ENCODE data around the gene ERVH48-1. TPM values are rescaled to one million over a fixed set of nuclear protein-coding genes. Genes with fewer than 3 reads are reported as not detected.
"Not testable (repeated sequence)": the region's sequence is repeated elsewhere in the genome, so short reads cannot be mapped to it uniquely, and the experiment has no call there.

ERVH48-1 gene
- 1 to 10 TPM in 1 of 4 donors, under 1 TPM in 3; 0.29 to 1.2 (median 0.50) TPM for polyA plus RNA-seq (ENCODE audit: insufficient read length in 4 of 4)

DNA sequence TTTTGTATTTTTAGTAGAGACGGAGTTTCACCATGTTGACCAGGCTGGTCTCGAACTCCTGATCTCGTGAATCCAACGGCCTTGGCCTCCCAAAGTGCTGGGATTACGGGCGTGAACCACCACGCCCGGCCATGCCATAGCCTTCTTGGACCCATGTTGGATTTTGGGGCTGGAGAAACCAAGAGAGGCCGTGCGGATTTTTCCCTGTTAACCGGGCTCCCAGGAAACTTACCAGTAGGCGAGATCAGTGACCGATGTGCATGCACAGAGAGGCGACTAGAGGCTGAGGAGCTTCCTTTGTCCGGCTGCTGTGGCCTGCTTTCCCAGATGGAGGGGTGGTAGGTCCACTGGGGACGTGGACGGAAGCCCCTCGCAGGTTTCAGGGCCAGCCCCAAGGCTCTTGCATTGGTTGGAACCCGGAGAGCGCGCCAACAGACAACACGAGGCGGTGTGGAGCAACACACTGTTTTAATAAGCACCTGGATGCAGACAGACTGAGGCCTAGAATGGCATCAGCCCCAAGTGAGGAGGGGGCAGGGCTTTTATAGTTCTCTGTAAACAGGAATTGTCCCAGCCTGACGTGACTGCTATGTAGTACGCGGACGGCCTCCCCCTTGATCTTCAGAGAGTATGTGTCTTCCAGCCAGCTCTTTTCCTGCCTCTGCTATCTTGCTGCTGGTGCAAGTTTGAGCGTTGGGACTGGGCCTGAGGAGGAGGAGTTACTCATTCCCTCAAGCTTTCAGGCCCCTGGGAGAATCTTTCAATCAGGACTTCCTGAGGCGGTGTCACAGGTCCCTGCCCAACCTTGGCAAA is at the start of gene ERVH48-1:
TSS of gene ERVH48-1 (minus strand) at position 517 of the 813 bp plus-strand sequence. CDS start 6,624 bp downstream, outside the sequence.
- DNase-seq (ENCODE audit: low read depth in 4 of 4, low spot score in 3 of 4) = no peak

DNA sequence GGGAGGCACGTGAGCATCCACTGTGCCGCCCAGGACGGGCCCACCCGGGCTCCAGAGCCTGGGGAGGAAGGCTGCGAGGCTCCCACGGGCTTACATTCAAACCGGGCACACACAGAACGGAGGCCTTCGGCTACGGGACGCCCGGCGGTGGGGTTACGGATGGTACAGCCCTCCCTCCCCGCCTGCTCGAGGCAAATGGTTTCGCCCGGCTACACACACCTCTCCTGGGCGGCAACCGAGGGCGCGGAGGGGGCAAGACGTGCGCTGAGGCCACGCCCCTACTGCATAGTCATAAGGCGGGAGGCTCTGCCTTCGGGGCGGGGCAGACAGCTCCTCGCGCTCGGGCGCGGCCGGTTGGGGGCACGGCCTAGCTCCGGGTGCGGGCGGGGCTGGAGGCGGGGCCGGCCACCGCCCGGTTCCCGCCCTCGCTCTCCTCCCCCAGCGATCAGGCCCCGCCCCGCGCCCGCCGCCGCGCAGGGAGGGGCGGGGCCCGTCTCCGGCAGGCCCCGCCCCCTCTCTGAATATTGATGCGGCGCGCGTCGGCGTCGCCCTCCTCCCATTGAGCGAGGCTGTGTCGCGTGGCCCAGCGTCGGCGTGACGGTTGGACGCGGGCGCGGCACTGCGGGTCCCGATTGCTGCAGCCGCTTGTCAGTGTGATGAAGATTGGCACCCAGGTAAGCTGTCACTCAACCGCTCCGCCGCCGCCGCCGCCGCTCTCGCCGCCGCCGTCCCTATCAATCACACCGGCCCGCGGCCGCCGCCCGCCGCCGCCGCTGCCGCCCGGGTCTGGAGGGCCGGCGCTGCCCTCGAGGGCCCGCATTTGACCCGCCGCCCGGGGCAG is 48.8 kb upstream of the ERVH48-1 start, which contains the start of gene PKNOX1:
TSS of gene PKNOX1 (plus strand) at position 572 of the 841 bp plus-strand sequence. CDS start 29,820 bp downstream, outside the sequence.
- DNase-seq (ENCODE audit: low read depth in 4 of 4, low spot score in 3 of 4) = peak; percentile 91 to 97 (median 95)

DNA sequence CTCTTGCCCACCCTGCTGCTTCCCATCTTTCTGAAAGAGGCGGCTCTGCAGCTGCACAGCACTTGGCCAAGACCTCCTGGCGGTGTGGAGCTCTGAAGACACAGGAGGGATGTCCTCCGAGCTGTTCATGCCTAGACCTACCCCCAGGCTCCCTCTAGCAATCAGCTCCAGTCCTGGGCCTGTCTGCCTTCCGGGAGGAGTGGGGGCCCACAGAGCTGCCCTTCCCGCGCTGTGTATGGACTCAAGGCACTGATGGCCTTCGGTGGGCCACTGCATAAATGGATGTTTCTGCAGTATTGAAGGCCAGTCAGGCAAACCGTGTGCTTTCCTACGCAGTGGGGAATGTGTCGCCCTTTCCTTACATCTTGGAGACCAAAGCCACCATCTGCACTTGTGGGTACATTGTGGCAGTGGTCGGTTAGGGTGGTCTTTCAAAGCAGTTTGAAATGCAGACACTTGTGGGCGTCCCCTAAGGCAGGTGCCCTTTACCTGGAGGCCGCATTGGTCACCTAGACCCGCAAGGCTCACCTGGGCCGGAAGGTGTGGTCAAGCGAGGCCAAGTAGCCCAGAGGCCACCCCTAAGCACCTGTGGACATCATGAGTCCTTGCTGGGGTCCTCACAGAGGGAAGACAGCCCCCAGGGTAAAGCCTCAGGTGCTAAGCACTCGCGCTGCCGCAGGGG is 48.0 kb upstream of the ERVH48-1 start:
- DNase-seq (ENCODE audit: low read depth in 4 of 4, low spot score in 3 of 4) = no peak

DNA sequence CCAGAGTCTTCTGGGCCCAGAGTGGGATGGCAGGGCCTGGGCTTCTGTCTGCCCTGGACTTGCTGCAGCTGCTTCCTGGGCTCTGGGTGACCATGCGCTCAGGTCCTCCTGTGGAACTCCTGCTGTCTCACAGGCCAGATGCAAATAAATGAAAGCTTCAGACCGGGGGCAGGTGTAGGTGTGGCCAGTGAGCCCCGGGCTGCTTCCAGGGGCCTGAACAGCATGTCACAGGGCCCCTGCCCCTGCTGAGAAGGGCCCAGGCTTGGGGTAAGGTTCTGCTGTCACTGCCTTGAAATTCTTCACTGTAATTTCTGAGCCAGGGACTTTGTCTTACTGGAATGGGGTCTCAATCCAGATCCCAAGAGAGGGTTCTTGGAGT is 46.5 kb upstream of the ERVH48-1 start:
- no peak for DNase-seq (ENCODE audit: low read depth in 4 of 4, low spot score in 3 of 4)

DNA sequence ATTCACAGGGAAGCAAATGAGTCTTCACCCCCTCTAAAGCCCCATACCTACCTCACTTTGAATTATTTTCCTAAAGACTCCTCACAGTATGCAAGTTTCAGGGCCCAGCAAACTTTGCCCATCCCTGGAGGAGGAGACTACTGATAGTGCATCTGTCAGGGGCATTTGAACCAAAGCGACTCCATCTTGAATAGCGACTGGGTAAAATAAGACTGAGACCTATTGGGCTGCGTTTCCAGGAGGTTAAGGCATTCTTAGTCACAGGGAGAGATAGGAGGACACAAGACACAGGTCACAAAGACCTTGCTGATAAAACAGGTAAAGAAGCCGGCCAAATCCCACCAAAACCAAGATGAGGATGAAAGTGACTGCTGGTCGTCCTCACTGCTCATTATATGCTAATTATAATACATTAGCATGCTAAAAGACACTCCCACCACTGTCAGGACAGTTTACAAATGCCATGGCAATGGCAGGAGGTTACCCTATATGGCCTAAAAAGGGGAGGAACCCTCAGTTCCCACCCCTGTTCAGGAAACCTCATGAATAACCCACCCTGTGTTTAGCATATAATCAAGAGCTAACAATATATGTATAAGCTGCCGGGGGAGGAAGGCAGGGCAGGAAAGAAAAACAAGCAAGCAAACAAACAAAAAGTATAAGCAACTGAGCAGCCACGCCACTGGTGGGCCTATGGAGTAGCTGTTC is 45.7 kb upstream of the ERVH48-1 start:
- DNase-seq (ENCODE audit: low read depth in 4 of 4, low spot score in 3 of 4) = no peak

DNA sequence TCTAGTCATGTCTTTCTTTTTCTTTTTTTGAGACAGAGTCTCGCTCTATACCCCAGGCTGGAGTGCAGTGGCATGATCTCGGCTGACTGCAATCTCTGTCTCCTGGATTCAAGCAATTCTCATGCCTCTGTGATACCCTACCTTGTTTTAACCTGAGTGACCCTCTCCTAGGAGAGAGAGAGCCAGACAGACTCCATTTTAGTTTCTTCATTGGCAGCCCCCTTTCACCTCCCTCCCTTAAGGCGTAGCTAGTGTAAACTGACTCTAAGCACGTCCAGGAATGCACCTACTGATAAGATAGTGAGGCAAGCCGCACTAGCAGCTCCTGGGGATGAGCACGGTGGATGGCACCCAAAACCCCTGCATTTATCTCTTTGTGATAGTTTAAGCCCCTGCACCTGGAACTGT is 43.8 kb upstream of the ERVH48-1 start:
- no peak for DNase-seq (ENCODE audit: low read depth in 4 of 4, low spot score in 3 of 4)

DNA sequence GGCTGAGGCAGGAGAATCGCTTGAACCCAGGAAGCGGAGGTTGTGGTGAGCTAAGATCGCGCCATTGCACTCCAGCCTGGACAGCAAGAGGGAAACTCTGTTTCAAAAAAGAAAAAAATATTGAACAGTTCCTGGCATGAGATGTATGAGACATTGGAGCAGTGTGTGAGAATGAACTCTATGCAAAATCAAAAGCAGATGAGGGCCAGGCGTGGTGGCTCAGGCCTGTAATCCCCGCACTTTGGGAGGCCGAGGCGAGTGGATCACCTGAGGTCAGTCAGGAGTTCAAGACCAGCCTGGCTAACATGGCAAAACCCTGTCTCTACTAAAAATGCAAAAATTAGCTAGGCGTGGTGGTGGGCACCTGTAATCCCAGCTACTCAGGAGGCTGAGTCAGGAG is 42.2 kb upstream of the ERVH48-1 start:
- not testable (repeated sequence) for DNase-seq (ENCODE audit: low read depth in 4 of 4, low spot score in 3 of 4)

DNA sequence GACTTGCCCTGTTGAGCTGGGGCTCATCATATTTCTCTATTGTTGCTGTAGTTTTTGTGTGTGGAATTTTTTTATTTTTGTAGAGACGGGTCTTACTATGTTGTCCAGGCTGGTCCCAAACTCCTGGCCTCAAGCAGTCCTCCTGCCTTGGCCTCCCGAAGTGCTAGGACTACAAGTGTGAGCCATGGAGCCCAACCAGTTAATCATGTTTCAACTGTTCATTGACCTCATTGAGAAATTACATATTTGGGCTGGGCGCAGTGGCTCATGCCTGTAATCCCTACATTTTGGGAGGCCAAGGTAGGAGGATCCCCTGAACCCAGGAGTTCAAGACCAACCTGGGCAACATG is 39.8 kb upstream of the ERVH48-1 start:
- DNase-seq (ENCODE audit: low read depth in 4 of 4, low spot score in 3 of 4) = no peak

DNA sequence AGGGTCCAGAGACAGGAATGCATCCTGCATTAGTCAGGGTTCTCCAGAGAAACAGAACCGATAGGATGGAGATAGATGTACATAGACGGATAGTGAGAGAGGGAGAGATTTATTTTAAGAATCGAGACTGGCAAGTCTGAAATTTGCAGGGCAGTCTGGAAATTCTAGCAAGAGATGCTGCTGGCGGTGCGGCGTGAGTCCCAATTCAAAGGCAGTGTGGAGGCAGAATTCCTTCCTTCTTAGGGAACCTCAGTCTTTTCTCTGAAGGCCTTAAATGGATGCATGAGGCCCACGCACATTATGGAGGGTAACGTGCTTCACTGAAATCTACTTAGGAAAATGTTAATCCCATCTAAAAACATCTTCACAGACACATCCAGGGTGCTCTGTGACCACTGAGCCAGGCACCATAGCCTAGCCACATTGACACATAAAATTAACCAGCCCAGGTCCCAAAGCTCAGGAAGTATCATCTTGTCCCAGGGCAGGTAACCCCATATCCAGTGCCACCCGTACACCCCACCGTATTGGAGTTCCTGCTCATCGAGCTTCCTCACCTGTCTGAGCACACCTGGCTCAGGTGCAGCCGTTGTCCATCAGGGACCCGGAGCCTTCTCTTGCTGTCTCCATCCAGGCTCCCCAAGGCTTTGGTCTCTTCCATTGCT is 39.2 kb upstream of the ERVH48-1 start:
- no peak for DNase-seq (ENCODE audit: low read depth in 4 of 4, low spot score in 3 of 4)

DNA sequence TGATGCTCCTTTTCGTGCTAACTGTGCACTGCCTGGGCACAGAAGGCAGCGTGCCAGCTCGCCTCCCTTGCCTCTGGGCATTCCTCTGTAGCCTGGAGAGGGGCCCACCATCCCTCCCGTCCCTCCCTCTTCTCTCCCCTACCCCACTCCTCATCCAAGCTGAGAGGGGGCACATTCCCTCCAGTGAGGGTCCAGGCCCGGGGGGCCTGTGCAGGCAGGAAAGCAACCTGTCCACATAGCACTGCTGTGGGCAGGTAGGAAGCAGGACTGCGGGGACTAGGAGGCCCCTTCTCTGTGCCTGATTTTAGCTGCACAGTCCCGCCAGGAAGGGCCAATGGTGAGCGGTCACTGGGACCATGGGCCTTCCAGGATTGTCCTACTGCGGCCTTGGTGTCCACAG is 38.7 kb upstream of the ERVH48-1 start:
- DNase-seq (ENCODE audit: low read depth in 4 of 4, low spot score in 3 of 4) = no peak

DNA sequence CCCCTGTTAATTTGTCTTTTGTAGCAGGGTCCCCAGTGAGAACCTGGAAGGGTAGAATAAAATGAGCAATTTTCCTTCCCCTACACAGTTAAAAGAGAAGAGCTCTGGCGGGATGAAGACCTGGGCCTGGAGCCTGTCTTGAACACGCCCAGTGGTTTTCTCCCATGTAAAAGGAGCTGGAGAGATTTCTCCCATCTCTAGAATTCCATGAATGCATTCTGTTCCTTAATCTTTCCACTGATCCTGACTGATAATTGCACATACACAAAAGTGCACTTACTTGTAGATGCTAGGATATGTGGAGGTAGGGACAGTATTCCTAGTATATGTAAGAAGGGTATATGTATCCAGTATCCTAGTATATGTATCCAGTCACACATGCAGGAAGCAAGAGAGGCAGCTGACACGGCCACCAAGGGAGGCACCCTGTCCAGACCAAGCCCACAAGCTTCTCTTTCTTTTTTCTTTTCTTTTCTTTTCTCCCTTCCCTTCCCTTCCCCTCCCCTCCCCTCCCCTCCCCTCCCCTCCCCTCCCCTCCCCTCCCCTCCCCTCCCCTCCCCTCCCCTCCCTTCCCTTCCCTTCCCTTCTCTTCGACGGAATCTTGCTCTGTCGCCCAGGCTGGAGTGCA is 37.1 kb upstream of the ERVH48-1 start:
- no peak for DNase-seq (ENCODE audit: low read depth in 4 of 4, low spot score in 3 of 4)

DNA sequence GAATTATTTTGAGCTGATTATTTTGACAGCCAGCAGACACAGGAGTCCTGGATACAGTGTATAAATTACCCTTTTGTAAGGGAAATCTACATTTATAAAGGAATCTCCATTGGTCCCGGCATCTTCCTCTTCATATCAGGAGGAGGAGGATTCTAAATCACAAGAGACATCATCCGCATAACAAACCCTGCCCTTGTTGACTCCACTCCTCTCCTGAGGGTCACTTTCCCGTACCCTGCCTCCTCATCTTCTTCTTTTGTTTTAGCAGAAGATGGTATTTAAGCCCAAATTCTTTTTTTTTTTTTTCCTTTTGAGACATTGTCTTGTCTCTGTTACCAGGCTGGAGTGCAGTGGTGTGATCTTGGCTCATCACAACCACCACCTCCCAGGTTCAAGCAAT is 34.3 kb upstream of the ERVH48-1 start:
- DNase-seq (ENCODE audit: low read depth in 4 of 4, low spot score in 3 of 4) = no peak

DNA sequence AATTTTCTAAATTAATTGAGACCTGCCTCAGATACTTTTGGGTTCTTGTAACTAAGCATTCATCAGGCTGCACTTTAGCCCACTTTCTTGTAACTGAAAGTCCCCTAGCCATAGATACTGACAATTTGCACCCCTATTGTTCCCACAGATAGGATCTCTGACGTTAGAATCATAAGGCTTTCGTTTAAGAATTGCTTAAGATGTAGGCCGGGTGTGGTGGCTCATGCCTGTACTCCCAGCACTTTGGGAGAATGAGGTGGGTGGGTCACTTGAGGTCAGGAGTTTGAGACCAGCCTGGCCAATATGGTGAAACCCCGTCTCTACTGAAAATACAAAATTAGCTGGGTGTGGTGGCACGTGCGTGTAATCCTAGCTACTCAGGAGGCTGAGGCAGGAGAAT is 32.7 kb upstream of the ERVH48-1 start:
- not testable (repeated sequence) for DNase-seq (ENCODE audit: low read depth in 4 of 4, low spot score in 3 of 4)

DNA sequence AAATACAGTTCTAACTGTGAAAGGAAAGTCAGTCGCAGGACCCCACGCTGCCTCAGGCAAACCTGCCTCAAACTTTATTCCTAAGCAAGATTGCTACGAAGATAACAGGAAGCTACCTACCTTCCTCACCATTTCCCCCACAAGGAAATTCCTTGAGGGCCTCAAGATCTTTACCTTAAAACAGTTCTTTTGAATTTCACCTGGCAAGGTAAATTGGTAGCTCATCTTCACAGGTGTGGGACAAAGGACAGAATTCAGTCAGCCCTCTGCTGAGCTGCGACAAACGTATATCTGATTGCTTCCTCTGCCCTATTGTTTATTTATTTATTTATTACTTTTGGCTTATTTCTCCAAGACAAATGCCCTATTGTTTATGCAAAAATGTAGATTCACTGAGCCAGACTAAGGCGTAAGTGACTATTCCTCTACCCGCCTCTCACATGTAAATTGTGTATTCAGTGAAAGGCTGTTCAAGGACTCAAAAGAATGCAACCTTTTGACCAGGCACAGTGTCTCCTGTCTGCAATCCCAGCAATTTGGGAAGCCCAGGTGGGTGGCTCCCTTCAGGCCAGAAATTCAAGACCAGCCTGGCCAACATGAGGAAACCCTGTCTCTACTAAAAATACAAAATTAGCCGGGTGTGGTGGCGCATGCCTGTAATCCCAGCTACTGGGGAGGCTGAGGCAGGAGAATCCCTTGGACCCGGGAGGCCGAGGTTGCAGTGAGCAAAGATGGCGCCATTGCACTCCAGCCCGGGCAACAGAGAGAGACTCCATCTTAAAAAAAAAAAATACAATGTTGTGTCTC is 31.6 kb upstream of the ERVH48-1 start:
- DNase-seq (ENCODE audit: low read depth in 4 of 4, low spot score in 3 of 4) = no peak

DNA sequence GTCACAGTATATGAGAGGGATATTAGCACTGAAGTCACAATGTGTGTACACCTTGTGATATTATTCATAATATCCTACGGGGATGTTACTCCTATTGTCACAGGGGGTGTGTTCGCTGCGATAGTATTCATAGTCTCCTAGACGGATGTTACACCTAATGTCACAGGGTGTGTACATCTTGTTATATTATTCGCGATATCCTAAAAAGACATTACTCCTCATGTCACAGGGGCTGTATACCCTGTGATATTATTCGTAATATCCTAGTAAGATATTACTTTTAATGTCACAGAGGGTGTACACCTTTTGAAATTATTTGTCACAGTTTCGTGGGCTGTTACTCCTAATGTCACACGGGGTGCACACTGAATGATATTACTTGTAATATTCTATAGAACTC is 25.8 kb upstream of the ERVH48-1 start:
- DNase-seq (ENCODE audit: low read depth in 4 of 4, low spot score in 3 of 4) = not testable (repeated sequence)

DNA sequence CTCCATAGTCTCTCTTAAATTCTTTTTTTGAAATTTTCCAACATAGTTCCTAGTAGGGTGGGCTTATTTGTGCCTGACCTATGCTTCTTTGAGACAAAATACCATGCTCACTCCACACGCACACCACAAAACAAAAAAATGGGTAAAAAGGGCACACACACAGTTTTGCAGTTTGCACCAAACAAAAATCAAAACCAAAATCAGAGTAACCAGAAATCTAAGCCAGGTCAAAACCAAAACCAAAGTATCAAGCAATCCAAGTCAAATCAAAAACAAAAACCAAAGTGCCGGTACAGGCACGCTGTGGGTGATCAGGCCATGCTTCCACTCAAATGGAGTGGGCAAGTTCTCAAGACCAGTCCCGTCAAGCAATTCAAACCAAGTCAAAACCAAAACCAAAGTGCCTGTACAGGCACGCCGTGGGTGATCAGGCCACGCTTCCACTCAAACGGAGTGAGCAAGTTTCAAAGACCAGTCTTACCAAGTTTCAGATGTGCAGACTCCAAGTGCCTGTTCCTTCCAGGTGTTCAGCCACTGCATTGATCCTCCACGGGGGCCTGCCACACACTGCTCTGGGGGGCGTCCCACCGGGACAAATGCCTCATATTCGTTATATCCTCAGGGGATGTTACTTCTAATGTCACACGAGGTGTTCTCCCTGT is 23.8 kb upstream of the ERVH48-1 start:
- not testable (repeated sequence) for DNase-seq (ENCODE audit: low read depth in 4 of 4, low spot score in 3 of 4)

DNA sequence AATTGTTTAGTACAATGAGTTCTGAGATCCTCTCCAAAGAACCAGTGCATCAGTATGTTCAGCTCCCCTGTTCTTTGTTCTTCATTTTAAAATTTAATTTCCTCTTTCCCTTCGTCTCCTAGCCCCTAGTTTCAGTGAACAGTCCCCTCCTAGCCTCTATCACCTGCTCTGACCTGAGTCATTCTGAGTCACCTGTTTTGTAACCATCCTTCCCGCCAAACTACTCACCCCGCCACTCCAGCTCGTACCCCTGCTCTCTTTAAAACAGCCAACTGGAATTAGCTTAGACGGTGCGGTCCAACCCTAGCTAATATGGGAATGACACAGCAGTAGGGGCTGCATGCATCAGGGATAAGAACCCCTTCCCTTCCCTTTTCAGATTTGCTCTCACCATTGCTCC is 16.8 kb upstream of the ERVH48-1 start:
- DNase-seq (ENCODE audit: low read depth in 4 of 4, low spot score in 3 of 4) = no peak

DNA sequence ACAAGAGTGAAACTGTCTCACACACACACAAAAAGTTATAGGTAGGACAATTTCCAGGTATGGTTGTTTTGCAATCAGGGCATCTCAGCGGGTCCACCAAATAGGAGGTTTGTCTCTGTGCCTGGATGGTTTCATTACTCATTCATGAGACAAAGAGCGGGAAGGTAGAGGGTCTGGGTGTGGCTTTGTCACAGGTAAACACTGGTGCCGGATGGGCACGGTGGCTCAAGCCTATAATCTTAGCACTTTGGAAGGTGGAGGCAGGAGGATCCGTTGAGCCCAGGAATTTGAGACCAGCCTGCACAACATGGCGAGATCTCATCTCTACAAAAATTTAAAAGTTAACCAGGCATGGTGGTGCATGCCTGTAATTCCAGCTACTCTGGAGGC is 16.3 kb upstream of the ERVH48-1 start:
- DNase-seq (ENCODE audit: low read depth in 4 of 4, low spot score in 3 of 4) = no peak

Data from left renal pelvis (tissue), 4 donors.